Activated CD4-positive, alpha-beta T cell treated with anti-CD3 and anti-CD28 coated beads, Interleukin-2, amount 50 U/mL, for 48 hours (primary cell): Measurements from ENCODE around the gene GPI.
"Not testable (repeated sequence)": the region's sequence is repeated elsewhere in the genome, so short reads cannot be mapped to it uniquely, and the experiment has no call there.

Experiments
- DNase-seq, 2 experiments: peaks; one replicate each; pipeline ENCODE4 v3.0.0-alpha.2; 2020

The GPI gene

DNA sequence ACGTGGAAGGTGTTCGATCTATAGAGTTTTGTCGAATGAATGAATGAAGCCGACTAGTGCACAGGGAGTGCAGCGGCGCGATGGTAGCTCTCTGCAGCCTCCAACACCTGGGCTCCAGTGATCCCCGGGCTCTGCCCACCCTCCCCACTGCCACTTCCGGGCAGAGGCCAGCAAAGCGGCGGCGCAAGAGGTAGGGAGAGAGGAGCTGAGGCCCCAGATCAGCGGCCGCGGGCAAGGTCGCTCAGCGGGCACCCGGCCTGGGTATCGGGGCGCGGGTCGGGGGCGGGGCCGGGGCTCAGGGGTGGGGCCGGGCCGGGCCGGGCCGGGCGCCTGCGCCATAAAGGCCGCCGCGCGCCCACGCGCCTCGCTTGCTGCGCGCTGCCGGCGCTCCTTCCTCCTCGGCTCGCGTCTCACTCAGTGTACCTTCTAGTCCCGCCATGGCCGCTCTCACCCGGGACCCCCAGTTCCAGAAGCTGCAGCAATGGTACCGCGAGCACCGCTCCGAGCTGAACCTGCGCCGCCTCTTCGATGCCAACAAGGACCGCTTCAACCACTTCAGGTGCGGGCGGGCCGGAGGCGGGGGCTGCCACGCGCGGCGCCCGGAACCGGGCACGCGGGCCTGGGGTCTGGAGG is at the start of gene GPI:
TSS of gene GPI (plus strand) at position 367 of the 633 bp plus-strand sequence. CDS start at position 438, 71 bp downstream.
- peak; percentile 76 to 77 for DNase-seq

- no peak for DNase-seq
Observed at GRCh38 chr19:34316247-34316646, 48.7 kb upstream of the GPI start.

- no peak for DNase-seq
Observed at GRCh38 chr19:34316741-34317301, 48.2 kb upstream of the GPI start.

DNA sequence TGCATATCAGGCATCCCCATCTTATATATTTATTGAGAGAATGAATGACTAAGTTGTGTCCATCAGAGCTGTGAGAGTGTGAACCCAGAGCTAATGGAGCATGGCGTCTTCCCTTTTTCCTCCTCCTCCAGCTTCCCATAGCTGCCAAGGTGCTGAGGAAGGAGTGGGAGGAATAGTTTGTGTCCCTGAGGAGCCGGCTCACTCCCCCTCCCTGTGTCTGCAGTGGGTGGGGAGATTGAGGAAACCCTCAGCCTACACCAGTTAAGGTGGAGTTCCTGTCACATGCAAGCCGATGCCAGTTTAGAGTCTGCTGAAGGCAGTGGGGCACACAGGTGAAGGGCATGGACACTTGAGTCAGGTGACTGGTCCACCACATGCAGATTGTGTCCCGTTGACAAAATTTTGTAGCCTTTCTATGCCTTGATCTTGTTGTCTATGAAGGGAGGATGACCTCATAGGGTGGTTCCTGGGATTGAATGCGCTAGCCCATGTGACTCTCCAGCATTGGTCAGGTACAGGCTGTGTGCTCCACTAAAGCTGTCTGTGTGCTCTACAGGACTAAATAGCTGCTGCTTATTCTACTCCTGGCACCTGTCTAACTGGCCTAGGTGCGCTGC is 47.6 kb upstream of the GPI start:
- DNase-seq, result no peak

GRCh38 chr19:34319230-34319585 is 45.8 kb upstream of the GPI start:
- no peak for DNase-seq

- DNase-seq, result no peak
Observed at GRCh38 chr19:34319785-34320184, 45.2 kb upstream of the GPI start.

GRCh38 chr19:34320277-34320676 is 44.7 kb upstream of the GPI start:
- no peak for DNase-seq

DNA sequence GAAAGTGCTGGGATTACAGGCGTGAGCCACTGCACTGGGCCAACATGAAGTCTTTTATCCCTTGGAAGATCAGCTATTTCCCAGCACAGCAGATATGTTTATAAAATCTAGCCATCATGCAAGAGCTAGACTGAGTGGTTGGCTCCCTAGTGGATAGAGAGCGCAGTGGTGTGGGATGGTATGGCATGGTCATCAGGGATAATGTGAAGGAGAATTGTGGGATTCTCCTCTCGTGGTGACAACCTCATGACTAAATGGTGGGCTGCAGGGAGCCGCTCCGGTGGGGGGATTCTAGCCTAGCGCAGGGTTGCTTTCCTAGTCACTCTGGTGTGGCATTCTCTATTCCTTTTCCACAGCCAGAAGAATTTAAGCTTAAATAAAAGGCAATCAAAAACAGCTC is 43.3 kb upstream of the GPI start:
- DNase-seq, result no peak

GRCh38 chr19:34323433-34324204 is 41.4 kb upstream of the GPI start:
- no peak for DNase-seq

DNA sequence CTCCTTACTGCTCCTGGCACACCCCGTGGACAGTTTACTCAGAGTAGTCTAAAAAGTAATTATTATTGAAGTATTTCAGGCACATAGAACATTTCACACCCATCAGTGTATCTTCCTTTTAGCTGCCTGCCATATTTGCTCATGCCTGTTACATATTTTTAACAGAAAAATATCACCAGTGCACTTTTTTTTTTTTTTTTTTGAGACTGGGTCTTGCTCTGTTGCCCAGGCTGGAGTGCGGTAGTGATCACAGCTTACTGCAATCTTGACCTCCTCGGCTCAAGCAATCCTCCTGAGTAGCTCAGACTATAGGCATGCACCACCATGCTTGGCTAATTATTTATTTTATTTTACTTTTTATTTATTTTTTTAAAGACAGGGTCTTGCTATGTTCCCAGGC is 40.7 kb upstream of the GPI start:
- no peak for DNase-seq

GRCh38 chr19:34325181-34325580 is 39.8 kb upstream of the GPI start:
- no peak for DNase-seq

DNA sequence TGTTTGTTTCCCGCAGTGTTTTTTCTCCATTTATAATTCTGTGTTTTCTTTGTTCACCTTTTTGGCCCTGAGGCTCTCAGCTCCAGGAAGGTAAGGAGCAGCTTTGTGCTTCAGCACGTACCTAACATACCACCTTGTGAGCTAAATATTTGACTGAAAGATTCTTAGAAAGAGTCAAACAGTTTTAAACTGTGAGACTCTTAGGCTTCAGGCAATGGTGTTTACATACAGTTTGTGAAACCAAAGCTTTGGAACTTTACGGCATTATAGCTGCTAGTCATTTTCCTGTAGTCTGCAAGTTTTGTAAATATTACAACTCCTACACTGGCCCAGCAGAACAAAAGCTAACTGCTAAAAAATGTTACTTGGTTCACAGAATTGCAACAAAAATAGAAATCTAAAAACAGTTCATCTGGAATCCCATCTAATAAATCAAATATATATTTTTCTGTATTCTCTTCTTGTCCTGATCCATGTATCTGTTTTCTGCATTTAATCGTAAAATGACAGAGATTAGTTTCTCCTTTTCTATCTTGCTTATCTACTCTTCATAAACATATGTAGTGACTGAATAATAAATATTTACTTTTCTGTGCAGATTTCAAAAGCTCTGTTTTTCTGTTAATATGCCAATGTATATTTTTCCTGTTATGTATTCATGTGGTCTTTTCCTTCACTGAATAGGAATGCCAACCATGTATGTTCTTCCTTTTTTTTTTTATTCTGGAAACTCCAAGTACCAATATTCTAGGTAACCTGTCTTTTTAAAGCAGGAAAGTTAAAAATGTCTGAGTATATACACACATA is 38.8 kb upstream of the GPI start:
- no peak for DNase-seq

- DNase-seq, result no peak
Observed at GRCh38 chr19:34327851-34328250, 37.1 kb upstream of the GPI start.

GRCh38 chr19:34328982-34329381 is 36.0 kb upstream of the GPI start:
- no peak for DNase-seq

- no peak for DNase-seq
Observed at GRCh38 chr19:34330116-34330515, 34.9 kb upstream of the GPI start.

- DNase-seq, result not testable (repeated sequence)
Observed at GRCh38 chr19:34330596-34330995, 34.4 kb upstream of the GPI start.

DNA sequence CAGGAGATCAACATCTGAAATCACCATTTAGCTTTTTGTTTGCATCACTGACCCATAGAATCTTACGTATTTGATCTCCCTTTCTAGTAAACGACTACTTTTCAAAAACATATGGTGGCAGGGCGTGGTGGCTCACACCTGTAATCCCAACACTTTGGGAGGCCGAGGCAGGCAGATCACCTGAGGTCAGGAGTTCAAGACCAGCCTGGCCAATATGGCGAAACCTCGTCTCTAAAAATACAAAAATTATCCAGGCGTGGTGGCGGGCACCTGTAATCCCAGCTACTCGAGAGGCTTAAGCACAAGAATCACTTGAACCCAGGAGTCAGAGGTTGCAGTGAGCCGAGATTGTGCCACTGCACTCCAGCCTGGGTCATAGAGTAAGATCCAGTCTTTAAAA is 33.4 kb upstream of the GPI start:
- not testable (repeated sequence) for DNase-seq

- no peak for DNase-seq
Observed at GRCh38 chr19:34332027-34332760, 32.8 kb upstream of the GPI start.

GRCh38 chr19:34335914-34336313 is 29.1 kb upstream of the GPI start:
- DNase-seq, result no peak

DNA sequence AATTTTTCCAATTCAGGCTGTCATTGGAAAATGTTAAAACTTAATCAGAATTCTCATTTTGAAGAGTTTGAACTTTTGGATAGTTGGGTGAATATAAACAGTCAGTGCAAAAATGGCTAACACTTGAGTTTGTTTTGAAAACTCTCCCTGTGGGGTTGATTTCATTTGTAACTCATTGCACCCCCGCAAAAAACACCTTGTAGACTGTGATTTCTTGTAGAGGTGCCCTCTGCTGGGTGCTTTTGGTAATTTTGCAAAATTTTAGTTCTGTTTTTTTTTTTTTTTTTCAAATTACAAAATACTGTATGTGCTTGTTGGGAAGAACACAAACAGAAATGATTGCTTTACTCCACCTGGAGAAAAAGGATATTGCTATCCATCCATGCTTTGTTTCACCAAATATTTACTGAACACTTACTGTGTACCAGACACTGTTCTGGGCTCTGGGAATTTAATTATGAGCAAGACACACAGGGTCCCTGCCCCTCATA is 28.2 kb upstream of the GPI start:
- DNase-seq, result peak in 1 of 2 experiments; percentile 51

DNA sequence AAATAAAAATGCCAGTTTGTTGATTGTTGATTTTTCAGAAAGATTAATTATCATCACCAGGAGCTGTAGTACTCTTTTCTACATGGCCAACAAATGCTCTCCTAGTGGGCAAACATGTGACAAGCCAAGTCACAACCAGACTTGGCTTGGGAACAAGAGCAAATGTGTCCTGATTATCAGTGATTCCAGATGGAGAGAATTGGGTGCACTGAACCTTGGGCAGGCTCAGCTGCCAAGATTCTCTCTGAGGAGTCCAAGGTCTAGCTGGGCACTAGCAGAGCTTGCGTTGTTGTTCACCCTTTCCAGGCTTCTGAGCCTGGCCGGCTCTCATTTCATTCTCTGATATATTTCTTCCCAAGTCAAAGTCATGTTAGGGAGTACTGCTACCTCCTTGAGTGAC is 27.3 kb upstream of the GPI start:
- no peak for DNase-seq
